Activated CD4-positive, CD25-positive, alpha-beta regulatory T cell (primary cell): ENCODE results near the gene PTK6.

Experiments
- DNase-seq, 4 experiments: peaks; one replicate each; lab custom pipeline; 2025; lab: John Stamatoyannopoulos, UW

PTK6 gene

GRCh38 chr20:63505723-63506122, 31.5 kb downstream of the PTK6 start:
- DNase-seq: no peak

DNA sequence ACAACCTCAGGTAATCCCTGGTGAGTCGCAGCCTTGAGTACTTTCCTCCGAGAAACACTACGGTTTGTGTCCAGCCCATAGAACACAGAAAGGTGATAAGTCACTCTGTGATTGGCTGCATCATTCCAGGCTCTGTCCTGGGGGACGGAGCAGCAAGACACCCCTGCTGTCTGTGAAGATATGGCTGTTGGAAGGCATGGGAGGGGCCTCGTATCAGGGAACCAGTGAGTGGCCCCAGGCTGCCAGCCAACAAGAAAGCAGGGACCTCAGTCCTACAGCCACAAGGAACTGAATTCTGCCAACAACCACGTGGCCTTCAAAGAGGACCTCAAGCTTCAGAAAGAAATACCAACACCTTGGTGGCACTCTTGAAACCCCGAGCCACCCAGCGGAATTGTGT, 31.9 kb downstream of the PTK6 start:
- DNase-seq: no peak

- no peak for DNase-seq
Observed at GRCh38 chr20:63504642-63505041, 32.5 kb downstream of the PTK6 start.

- DNase-seq: no peak
Observed at GRCh38 chr20:63503524-63503923, 33.7 kb downstream of the PTK6 start.

DNA sequence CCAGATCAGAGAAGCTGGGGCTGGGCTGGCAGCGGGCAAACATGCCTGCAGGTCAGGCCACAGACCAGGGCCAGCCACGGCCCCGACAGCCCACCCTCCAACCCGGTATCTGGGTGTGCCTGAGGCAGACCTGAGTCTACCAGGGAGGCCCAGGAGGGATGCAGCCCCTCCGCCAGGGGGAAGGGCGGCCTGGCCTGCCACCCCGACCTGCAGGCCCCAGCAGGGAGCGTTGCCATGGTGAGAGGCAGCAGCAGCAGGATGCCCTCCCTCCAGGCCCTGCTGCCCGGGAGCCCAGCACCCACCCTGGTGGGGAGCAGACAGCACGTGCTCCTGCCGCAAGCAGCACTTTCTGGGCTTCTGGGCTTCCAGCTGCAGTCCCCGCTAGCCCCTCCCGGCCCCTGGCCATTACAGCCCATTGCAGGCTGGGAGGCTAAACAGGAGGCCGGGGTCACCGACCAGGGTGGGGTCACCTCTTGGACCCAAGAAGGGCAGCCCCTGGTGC, 34.5 kb downstream of the PTK6 start:
- no peak for DNase-seq

GRCh38 chr20:63501818-63502670, 35.1 kb downstream of the PTK6 start:
- DNase-seq: no peak

DNA sequence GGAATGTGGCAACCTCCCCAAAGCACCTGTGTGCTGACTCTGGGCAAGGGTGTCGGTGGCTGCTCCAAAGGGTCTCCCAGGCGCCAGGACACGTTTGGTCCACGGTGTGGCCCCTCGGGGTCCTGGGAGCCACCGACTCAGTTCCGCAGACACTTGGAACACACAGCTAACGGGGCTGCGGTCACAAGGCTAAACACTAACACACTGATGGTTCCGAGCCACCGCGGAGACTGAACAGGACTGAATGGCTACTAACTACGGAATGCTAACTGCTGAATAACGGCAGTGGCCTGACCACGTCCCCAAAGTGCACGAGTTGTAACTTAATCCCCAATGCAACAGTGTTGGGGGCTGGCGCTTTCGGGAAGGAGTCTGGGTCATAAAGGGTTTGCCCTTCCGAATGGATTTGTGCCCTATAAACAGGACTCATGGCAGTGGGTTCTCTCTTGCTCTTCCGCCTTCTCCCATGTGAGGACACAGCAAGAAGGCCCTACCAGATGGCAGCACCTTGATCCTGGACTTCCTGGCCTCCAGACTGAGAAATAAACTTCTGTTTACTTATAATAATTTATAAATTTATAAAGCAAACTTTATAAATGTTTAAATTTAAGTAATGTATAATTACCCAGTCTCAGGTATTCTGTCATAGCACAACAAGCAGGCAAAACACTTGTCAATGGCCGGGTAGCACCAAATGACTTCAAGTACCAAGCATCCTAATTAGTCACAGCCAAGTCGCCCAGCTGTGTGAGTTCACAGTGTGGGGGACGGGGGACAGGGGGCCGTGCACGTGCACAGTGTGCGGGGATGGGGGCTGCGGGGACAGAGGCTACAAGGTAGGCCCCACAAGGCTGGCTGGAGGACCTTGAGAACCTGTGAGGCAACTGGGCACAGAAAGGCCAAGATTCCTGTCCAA, 36.0 kb downstream of the PTK6 start:
- no peak for DNase-seq

DNA sequence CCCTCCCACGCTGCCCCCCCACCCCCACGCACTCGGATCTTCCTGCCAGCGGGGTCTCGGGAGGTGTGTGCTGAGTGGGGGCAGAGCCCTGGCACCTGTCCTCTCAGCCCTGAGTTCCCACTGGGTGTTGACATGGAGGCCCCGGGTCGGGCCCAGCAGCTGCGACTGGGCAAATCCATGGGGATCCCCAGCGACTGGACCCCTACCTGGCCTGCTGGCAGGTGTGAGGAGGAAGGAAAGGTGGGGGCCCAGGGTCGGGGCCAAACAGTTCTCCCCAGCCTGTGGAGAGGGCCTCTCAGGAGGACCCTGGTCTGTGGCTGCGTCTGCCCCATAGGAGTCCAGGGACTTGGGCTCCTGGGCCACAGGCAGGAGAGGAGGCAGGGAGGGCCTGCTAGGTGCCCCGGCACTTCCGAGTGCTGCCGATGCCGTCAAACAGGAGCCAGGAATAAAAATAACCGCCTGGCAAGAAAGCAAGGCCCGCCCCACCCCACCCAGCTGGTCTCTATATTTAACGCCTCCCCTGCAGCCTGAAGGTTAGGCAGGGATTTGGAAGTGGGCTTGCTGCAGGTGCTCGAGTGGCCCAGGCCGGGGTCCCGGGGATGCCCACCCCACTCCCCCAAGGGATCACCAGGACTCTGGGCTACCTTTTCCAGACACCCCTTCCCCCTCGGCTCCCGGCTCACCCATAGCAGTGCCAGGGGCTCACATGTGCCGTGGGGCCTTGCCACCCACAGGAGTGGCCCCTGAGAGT, 36.9 kb downstream of the PTK6 start:
- no peak for DNase-seq

DNA sequence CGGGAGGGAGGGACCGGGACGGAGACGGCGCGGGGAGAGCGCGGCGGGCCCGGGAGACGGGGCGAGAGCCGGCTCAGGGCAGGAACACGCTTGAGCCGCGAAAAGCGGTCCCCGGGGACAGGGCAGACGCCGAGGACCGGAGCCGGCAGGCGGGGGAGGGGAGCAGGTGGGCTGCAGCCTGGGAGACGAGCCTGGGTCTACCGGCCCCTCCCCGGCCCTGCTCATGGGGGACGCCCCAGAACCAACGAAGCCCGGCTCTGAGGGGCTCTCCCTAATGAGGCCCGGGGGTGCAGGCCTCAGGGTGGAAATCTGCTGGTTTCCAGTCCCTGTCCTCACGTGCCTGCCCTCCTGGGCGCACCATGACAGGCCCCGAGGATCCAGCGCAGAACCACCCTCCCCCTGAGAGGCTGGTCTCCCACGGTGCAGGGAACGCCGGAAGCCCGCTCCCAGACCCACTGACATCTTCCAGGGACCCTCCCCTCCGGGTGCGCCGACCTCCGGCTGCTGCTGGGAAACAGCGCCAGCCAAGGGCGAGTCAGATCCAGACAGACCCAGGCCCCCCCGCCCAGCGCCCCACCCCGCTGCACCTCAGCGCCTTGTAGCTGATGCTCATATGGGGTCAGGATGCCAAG, 37.7 kb downstream of the PTK6 start:
- DNase-seq: no peak

DNA sequence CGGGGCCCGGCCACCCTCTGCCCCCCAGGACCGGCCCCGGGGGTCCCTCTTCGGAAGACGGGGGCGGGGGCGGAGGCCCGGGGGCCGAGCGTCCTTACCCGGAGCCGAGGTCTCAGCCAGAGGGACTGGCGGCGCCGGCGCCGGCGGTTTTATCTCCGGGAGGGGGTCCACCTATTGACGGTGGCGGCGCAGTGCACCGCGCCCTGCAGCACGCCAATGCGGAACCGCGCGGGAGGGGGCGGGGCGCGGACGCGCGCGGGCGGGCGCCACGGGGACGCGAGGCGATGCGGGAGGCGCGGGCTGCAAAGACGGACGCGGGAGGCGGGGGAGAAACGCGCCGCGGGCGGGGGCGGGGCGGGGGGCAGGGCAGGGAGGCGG, 38.2 kb downstream of the PTK6 start, which contains the start of gene EEF1A2:
TSS of gene EEF1A2 (minus strand) at position 124 of the 378 bp plus-strand sequence. CDS start 1,320 bp downstream, outside the sequence.
- DNase-seq: peak in 2 of 4 experiments; percentile 33 to 35

DNA sequence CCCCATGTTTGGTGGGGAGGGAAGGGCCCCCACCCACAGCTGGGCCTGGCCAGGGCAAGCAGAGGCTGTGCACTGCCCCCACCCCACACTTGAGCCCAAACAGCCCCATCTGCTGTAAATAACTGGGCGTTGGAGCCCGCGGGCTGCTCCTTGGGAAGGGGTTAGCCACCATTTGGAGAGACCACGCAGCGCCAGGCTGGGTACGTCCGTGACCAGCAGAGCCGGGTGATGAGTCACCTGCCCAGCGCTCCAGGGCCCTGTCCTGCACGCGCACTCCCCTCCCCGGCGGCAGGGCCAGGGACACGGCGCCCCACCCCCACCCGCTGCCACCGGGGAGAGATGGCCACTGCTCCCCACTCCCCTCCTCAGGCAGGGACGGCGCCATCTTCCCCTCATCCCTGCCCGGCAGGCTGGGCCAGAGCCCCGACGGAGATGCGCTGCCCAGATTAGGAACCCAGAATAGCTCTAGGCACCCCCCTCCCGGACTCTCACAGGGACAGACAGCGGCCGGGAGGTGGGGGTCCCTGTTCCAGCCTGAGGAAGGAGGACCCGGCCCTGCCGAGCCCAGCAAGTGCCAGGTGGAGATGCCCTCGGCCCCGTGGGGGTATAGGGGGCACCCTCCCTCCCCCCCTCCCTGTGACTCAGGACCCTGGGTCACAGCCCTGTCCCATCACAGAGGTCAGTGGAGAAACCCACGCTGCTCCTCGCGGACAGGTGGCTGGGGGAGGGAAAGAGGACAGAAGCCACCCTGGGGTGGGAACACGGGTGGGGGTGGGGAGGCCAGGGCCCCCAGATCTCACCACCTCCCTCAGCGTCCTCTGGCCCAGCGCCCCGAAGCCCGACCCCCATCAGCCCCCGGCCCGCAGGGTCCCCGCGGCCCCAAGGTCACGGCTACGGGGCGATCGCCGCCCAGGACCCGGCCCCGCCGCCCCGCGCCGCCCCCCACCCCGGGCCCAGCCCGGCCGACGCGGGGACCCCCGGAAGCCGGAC, 38.9 kb downstream of the PTK6 start:
- DNase-seq: no peak

- DNase-seq: no peak
Observed at GRCh38 chr20:63497138-63497945, 39.8 kb downstream of the PTK6 start.

GRCh38 chr20:63496596-63497120, 40.5 kb downstream of the PTK6 start:
- DNase-seq: no peak

DNA sequence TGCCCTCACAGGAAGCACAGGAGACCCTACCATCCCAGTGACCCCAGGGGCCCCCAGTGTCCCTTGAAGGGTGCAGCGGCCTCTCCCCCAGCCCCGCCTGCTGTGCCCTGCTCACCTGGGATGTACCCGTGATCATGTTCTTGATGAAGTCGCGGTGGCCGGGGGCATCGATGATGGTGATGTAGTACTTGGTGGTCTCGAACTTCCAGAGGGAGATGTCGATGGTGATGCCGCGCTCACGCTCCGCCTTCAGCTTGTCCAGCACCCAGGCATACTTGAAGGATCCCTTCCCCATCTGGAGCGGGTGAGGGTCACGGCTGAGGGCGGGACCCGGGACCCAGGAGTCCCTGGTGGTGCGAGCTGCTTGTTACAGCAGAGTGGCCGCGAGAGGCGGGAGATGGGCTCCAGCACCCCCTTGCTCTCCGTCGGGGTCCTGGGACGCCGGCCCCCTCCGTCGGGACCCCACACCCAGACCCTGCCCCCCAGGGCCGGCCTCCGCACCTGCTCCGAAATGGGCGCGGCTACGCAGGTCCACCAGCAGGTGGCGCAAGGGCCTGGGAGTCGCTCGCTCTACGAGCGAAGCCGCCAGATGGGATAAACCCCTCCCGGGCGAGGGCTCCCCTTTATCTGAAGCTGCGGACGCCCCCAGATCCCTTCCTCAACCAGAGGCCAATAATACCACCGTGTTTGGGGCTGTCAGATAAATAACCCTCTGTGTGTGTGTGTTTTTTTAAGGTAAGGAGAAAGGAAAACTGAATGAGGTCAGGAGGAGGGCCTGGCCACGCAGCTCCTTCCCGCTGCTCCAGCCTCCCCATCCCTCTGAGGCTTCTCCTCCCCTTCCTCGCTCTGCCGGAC, 41.2 kb downstream of the PTK6 start:
- DNase-seq: peak; percentile 52 to 72 (median 64)

GRCh38 chr20:63495167-63495720, 41.9 kb downstream of the PTK6 start:
- no peak for DNase-seq

- DNase-seq: no peak
Observed at GRCh38 chr20:63494420-63495166, 42.6 kb downstream of the PTK6 start.

DNA sequence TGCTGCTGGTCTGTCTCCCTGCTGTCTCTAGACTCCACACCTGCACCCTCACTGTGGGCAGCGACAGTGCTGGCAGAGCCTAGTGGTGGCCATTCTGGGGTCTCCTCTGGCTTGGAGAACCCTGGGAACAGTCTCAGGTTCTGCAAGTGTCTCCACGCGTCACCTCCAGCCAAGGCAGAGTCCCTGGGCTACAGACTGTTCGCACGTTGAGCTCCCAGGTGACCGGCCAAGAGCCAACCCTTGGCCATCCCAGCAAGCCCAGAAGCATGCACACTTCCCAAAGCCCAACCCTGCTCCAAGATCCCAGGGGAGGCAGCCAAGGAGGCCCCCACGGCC, 43.1 kb downstream of the PTK6 start:
- no peak for DNase-seq
